ENCODE results near the gene SFT2D1.

SFT2D1 gene

DNA sequence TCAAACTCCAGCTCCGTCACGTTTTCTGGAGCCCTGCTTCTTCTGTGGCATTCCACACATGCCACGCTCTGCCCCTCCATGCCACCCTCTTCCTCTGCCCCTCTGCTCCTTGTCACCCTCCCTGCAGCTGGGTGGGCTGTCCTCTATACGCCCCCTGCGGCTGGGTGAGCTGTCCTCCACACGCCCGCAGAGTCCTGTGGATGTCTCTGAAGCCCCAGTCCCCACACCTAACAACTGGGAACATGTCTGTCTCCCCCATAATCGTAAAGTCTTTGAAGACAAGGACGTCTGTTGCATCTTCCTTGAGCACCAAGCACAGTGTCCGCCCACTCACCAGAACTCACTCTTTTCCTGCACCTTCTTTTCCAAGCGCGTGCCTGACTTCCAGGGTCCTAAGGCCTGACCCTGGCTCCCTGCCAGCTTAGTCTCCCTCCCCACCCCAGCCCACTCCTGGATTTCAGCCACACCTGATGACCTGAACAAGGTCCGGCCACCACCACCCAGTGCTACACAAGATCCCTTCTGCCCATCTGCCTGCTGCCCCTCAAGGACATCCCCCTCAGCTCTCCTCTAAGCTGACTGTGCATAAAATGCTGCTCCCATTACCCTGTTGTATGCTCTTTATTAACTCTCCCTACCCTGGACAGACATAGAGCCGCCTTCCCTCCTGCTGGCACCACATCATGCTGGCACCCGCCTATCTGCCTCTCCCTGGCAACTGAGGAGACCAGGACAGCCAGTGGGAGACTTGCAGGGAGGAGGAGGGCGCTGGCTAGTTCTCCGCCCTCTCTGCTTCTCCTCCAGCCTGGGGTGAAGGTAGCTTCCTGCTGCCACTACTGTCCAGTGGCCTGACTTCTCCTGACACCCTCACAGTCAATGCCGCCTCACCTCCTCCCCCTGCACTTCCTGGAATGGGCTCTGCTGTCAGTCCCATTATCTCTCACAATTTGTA, 23.4 kb downstream of the SFT2D1 start:
- H3K4me3 ChIP-seq (replicated peaks; ENCODE audit: low read depth, low read length) = no peak overlapping the region
- TF ChIP-seq, protein P1, sequence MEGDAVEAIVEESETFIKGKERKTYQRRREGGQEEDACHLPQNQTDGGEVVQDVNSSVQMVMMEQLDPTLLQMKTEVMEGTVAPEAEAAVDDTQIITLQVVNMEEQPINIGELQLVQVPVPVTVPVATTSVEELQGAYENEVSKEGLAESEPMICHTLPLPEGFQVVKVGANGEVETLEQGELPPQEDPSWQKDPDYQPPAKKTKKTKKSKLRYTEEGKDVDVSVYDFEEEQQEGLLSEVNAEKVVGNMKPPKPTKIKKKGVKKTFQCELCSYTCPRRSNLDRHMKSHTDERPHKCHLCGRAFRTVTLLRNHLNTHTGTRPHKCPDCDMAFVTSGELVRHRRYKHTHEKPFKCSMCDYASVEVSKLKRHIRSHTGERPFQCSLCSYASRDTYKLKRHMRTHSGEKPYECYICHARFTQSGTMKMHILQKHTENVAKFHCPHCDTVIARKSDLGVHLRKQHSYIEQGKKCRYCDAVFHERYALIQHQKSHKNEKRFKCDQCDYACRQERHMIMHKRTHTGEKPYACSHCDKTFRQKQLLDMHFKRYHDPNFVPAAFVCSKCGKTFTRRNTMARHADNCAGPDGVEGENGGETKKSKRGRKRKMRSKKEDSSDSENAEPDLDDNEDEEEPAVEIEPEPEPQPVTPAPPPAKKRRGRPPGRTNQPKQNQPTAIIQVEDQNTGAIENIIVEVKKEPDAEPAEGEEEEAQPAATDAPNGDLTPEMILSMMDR (IDR thresholded peaks at IDR 0.05; ENCODE audit: low read length, missing control alignments) = no peak
- DNase-seq (ENCODE audit: low read depth) = no peak

DNA sequence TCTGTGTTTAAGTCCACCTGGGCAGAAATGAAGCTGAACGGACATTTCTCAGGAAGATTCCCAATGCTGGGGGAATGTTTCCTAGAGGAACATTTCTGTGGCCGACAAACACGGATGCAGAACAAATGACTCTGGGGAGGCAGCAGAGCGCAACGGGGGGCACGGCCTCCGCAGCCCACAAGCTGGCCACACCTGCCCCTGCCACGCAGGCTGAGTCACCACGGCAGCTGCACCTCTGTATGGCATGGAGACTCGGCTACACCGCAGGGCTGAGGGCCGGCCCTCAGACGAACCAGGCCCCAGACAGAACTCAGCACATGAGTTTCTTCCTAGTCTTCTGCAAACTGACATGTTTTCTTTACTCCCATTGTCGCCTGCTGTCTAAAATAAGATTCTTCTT, 24.1 kb downstream of the SFT2D1 start:
- TF ChIP-seq, protein P1 (IDR thresholded peaks at IDR 0.05; ENCODE audit: low read length, missing control alignments) = no peak
- H3K4me3 ChIP-seq (replicated peaks; ENCODE audit: low read depth, low read length) = no peak overlapping the region
- DNase-seq (ENCODE audit: low read depth) = no peak

DNA sequence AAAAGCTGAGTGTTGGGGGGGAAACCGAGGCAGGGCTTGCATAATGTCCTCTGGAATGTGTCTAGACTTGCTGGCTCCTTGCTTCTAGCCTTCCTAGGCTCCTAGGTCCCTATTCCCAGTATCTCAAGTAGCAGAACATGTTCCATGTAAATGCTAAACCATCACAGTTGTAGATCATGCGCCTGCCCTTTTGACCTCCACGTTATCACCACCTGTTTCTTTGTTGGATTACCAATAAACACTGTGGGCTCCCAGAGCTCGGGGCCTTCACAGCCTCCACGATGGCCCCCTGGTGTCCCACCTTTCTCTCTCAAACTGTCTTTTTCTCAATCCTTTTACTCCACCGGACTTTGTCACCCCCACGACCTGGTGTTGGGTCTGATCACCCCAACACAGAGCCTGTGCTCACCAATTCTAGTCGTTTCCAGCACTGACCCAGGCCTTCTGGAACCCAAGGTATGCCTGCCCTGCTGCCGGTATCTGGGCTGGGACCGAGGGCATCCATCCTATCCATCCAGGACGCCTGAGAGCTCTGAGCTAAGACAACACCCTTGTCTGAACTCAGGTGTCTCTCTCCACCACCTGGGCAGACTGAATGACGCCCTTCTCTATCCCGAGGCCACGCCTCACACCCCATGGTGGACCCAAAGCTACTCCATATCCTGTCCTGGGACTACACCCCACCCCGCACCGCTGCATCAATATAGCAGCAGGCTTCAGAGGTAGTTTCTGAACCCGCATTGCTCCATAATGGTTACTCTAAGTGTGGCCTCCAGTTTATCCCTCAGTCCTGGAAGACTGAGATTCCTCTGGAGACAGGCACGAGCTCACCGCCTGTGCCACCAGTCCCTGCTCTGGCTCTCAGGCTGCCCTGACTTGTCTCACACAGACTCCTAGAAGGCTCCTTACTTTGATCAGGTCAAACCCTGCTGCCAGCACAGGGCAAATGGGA, 24.8 kb downstream of the SFT2D1 start:
- TF ChIP-seq, protein P1 (IDR thresholded peaks at IDR 0.05; ENCODE audit: low read length, missing control alignments) = no peak

DNA sequence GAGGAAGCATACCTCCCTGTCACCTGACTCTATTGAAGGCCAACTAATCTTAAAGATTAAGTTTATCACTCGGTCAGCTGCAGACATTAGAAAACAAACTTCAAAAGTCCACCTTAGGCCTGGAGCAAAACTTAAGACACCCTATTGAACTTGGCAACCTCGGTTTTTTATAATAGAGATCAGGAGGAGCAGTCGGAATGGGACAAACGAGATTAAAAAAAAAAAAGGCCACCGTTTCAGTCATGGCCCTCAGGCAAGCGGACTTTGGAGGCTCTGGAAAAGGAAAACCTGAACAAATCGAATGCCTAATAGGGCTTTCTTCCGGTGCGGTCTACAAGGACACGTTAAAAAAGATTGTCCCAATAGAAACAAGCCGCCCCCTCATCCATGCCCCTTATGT, 26.9 kb downstream of the SFT2D1 start:
- TF ChIP-seq, protein P1 (IDR thresholded peaks at IDR 0.05; ENCODE audit: low read length, missing control alignments) = no peak
- DNase-seq (ENCODE audit: low read depth) = no peak

More for the DNA sequence above, 24.8 kb downstream of the SFT2D1 start:
- no peak for DNase-seq (ENCODE audit: low read depth)
- H3K4me3 ChIP-seq (replicated peaks; ENCODE audit: low read depth, low read length) = no peak overlapping the region

DNA sequence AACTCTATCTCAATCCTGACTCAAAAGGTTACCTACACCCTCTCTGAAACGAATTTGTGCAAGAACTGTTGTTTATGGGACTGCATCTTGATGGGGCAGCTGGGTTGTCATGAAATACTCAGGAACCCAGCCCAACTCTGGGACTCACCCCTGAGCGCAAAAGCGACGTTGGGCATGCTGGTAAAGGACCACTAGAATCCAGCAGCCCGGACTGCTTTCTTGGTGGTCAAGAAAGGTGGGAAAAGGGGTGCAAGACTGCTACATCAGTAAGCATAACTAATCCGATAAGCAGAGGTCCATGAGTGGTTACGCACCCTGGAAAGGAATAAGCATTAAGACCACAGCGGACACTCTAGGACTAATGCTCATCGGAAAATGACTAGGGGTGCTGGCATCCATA, 27.9 kb downstream of the SFT2D1 start:
- H3K4me3 ChIP-seq (replicated peaks; ENCODE audit: low read depth, low read length) = no peak overlapping the region
- DNase-seq (ENCODE audit: low read depth) = no peak
- TF ChIP-seq, protein P1 (IDR thresholded peaks at IDR 0.05; ENCODE audit: low read length, missing control alignments) = no peak

More for the DNA sequence above, 26.9 kb downstream of the SFT2D1 start:
- no peak overlapping the region for H3K4me3 ChIP-seq (replicated peaks; ENCODE audit: low read depth, low read length)

DNA sequence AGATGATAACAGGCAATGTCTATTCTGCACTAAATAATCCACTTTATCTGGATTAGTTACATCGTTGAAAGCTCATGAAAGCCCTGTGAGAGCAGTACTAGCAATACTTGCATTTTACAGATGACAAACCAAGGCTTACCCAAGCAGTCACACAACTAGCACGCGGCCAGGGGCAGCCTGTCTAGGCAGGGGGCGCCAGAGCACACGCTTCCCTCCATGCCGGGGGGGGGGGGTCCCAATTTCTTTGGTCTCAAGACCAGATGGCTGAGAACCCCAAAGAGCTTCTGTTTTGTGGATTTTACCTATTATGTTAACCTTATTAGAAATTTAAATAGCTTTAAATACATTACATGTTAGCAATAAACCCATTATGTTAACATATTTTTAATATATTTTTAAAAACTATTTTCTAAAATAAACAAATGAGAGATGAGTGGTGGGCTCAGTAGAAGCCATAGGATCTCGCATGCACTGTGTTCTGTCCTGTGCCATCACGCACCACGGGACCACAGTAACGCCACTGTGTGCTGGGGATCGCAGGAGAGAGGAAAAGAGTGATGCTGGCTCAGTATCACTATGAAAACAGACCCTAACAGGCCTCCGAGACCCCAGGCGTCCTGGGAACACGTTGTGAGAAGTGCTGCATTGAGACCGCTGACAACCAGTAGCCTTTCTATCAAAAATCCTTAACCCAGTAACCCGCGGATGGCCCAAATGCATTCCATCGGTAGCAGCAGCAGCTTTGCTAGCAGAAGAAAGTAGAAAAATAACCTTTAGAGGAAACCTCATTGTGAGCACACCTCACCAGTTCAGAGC, 28.9 kb downstream of the SFT2D1 start:
- no peak overlapping the region for H3K4me3 ChIP-seq (replicated peaks; ENCODE audit: low read depth, low read length)
- DNase-seq (ENCODE audit: low read depth) = peak; percentile 43
- TF ChIP-seq, protein P1 (IDR thresholded peaks at IDR 0.05; ENCODE audit: low read length, missing control alignments) = peak; percentile 61

Measured in fibroblast of pulmonary artery (primary cell).